Neuron (in vitro differentiated cells): ENCODE data around the gene ITGA11.

ENCODE experiments used
- H2AFZ ChIP-seq: one replicate; pipeline ENCODE4 v1.6.1; 2013; ENCODE audit warnings: low read depth, mild to moderate bottlenecking, inconsistent platforms, low read length, moderate library complexity
- H3K27me3 ChIP-seq: one replicate; pipeline ENCODE4 v1.6.1; 2013; ENCODE audit warnings: low read length; ENCODE audit not compliant: insufficient read depth
- H3K36me3 ChIP-seq: one replicate; pipeline ENCODE4 v1.6.1; 2013; ENCODE audit warnings: low read length; ENCODE audit not compliant: insufficient read depth
- H3K4me1 ChIP-seq: one replicate; pipeline ENCODE4 v1.6.1; 2013; ENCODE audit warnings: low read length; ENCODE audit not compliant: insufficient read depth
- H3K4me3 ChIP-seq: 2 replicates; pipeline ENCODE4 v1.5.1; 2013; ENCODE audit warnings: mild to moderate bottlenecking, low read length, moderate library complexity
- H3K9me3 ChIP-seq: one replicate; pipeline ENCODE4 v1.6.1; 2013; ENCODE audit warnings: low read length

ITGA11 gene

DNA sequence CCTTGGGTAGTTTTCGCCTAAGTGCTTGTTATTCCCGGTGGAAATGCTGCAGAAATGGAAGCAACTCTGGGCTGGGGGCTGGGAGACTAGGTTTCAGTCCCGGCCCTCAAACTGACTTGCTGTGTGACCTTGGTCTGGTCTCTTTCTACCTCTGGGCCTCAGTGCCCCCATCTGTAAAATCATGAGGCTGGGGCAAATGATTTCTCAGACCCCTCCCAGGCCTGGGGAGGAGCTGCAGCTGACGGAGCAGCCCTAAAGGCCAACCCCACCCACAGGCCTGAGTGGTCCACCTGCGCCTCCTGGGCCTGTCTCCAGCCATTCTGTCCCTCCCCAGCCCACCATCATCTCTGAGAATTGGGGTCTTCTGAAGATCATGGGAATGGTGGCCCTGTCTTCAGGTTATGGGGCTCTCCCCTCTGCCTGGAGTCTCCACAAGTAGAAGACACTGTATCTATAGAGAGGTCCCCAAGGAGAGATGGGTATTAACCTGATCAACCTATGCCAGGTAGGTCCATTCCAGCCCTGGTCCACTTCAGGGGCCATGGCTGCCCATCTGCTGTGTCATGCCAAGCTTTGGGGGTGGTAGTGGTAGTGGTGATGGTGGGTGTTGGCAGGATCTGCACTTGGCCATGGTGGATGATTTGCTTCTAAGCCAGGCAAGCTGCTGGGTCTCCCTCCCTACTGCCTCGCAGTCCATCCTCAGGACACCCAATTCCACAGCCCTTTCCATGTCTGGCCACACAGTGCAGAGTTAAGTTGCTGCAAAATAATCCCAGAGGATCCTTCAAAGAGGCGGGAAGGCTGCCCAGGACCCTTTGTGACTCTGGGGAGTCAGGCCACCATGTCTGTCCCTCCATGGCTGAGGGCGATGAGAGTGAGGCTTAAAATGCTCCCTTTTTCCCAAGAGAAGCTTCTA lies 46.0 kb downstream of the ITGA11 start:
- Histone ChIP-seq H2AFZ (no peak overlapping the region), H3K27me3 (peaks cover 3% of the 10 kb centered on the region), H3K4me3 (no peak overlapping the region), H3K36me3 (no peaks in the 10 kb centered on the region), H3K9me3 (no peaks in the 10 kb centered on the region), H3K4me1 (no peaks in the 10 kb centered on the region)

DNA sequence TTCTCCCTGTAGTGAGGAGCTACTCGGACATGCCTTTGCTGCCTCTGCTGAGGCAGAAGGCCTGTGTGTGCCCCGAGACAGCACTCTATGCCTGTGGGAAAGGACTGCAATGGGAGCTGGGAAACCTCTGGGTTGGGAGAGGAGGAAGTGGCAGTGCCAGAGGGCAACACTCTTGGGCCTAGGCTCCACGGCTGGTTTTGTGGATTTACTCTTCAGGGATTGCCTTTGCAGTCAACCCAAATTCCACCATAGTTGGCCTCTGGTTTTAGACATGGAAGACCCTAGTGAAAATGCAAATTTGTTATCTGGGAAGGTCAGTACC lies 46.8 kb downstream of the ITGA11 start:
- H3K4me1 ChIP-seq: no peaks in the 10 kb centered on the region

DNA sequence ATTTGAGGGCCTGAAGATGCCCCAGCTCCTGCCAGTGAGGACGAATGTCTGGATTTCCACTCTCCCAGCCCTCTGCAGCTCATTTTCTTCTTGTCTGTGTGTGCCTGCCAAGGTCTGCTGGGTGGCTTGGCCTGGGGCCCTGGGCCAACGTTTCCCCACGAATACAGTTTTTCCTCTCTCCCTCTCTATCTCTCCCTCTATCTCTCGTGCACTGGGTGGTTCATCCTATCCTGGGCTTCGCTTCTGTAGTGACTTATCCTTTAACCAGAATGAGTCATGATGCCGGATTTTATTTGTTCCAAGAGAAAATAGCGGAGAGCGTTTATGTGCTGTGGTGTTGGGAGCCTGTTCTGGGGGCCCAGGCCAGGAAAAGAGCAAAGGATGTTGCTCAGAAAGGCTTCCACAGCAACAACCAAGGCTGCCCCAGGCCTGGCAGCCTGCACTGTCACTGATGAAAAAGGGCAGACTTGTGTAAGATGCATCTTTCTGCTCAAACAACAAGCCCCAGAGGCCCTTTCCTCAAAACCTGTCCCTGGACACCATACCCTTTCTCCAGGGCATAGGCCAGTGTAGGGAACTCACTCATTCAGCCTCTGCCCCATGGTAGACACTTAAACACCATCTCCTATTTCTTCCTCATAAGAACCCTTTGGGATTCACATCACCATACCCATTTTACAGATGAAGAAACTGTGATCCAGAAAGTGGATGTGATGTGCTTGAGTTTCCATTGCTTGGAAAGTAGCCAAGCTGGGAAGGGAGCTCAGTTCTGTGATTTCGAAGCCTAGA lies 47.3 kb downstream of the ITGA11 start:
- H3K4me3 ChIP-seq: no peak overlapping the region
- no peak overlapping the region for H2AFZ ChIP-seq
- H3K4me1 ChIP-seq: no peaks in the 10 kb centered on the region
- peaks cover 3% of the 10 kb centered on the region for H3K27me3 ChIP-seq
- no peaks in the 10 kb centered on the region for H3K36me3 ChIP-seq
- no peaks in the 10 kb centered on the region for H3K9me3 ChIP-seq

More for the DNA sequence above, 46.8 kb downstream of the ITGA11 start:
- Histone ChIP-seq H3K9me3 (no peaks in the 10 kb centered on the region), H3K36me3 (no peaks in the 10 kb centered on the region), H3K27me3 (peaks cover 3% of the 10 kb centered on the region), H3K4me3 (no peak overlapping the region), H2AFZ (no peak overlapping the region)

DNA sequence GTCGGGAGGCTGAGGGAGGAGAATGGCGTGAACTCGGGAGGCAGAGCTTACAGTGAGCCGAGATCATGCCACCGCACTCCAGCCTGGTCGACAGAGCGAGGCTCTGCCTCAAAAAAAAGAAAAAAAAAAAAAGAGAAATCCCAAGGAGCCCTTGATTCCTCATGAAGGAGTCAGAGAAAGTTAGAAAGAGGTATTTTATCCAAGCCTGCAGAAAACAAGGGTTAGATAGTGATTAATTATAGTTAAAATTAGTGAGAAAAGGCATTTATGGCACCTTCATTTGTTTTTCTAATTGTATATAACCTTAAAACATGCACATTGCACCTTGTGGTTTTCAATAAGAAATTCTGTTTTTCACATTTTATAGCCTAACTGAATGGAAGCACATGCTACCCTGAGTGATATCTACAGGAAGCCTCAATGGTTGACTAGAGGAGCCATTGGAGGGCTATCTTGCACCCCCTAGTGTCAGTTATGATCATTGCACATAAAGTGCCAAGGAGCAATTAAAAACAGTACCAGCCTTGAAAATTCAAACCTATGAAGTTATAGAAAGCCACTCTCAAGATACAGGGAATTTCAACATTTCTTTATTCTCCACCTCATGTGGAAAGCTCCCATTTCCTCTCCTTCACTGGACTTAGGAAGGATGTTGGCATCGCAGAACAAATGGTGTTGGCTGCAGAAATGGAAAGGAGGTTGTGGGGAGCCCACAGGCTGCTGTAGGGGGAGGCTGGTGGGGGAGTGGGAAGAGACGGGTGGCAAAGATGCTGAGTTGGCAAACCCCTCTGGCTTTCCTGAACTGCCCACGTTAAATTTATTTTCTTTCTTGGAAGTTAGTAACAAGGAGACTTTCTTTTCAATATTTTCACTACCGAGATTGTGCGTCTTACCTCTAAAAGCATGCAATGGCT lies 48.5 kb downstream of the ITGA11 start:
- Histone ChIP-seq H3K4me1 (no peaks in the 10 kb centered on the region), H3K4me3 (no peak overlapping the region), H3K36me3 (no peaks in the 10 kb centered on the region), H2AFZ (no peak overlapping the region), H3K9me3 (no peaks in the 10 kb centered on the region), H3K27me3 (peaks cover 3% of the 10 kb centered on the region)

DNA sequence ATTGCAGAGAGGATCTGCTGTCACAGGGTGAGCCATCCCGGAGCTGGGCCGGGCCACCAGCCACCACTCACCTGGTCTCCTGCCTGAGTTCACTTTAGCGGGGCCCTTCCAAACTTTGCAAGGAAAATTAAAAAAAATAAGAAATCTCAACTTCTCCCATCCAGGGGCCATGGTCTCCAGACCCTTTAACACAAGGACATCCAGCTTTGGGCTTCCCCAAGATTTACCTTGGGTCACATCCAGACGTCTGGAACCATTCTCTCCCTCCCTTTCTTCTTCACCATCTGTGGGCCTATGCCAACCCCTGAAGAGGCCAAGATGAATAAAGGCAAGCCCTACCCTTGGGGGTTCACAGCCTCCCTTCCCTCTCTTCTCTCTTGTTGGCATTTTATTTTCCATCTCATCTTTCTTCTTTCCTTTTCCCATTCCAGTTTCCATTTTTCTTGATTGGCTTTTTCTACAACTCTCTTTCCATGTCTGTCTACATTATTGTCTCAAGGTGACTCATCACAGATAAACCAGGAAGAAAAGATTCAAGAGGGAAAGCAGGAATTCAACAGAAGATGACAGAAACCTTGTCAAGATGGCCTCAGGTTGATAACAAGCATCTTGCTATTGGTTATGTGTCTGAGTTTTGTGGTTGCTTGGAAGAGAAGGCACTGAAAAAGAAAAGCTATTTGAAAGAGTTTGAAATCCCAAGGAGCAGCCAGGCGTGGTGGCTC lies 49.5 kb downstream of the ITGA11 start:
- no peaks in the 10 kb centered on the region for H3K4me1 ChIP-seq
- no peak overlapping the region for H2AFZ ChIP-seq
- H3K36me3 ChIP-seq: no peaks in the 10 kb centered on the region
- no peak overlapping the region for H3K4me3 ChIP-seq
- no peaks in the 10 kb centered on the region for H3K9me3 ChIP-seq
- H3K27me3 ChIP-seq: no peaks in the 10 kb centered on the region

DNA sequence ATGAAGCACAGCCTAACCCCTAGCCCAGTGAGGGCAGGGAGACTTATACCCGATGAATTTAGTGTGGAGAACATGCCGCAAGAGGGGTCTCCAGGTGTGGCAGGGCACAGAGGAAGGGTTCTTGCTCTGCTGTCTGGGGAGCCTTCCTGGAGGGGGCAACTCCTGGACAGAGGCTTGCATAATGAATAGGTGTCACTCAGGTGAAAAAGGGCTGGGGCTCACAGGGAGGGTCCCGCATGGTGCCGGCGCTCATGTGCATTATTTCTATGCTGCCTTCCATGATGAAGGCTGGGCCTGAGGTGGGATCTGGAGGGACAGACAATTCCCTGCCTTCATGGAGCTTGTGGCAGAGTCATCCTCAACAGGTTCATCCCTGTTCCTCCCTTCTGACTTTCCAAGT lies 51.5 kb downstream of the ITGA11 start:
- no peaks in the 10 kb centered on the region for H3K9me3 ChIP-seq
- no peak overlapping the region for H3K4me3 ChIP-seq
- H3K4me1 ChIP-seq: no peaks in the 10 kb centered on the region
- H3K36me3 ChIP-seq: no peaks in the 10 kb centered on the region
- no peak overlapping the region for H2AFZ ChIP-seq
- H3K27me3 ChIP-seq: no peaks in the 10 kb centered on the region

DNA sequence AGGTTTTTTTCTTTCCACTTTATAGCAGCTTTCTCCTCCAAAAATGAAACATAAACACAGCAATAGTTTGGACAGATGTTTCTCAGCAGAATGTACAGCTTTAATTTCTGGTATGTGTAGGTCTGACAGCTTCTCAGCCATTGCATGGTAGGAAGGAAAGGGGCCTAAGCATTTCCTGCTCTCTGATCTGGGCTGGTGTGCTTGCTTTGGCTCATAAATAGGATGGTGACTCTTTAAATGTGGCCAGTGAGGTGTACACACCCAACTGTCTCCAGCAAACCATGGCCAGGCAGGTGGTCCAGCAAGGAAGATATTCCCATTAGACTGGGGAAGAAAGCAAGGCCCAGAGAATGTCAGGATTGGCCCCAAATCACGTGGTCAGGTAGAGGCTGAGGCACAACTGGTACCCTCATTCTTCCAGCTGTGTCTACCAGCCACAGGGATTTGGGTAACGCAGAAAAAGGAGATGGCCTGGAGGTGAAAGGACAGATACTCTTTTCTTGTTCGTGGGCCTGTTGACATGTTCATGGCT lies 52.1 kb downstream of the ITGA11 start:
- Histone ChIP-seq H3K27me3 (no peaks in the 10 kb centered on the region), H2AFZ (no peak overlapping the region), H3K4me3 (no peak overlapping the region), H3K4me1 (no peaks in the 10 kb centered on the region), H3K9me3 (no peaks in the 10 kb centered on the region), H3K36me3 (no peaks in the 10 kb centered on the region)

DNA sequence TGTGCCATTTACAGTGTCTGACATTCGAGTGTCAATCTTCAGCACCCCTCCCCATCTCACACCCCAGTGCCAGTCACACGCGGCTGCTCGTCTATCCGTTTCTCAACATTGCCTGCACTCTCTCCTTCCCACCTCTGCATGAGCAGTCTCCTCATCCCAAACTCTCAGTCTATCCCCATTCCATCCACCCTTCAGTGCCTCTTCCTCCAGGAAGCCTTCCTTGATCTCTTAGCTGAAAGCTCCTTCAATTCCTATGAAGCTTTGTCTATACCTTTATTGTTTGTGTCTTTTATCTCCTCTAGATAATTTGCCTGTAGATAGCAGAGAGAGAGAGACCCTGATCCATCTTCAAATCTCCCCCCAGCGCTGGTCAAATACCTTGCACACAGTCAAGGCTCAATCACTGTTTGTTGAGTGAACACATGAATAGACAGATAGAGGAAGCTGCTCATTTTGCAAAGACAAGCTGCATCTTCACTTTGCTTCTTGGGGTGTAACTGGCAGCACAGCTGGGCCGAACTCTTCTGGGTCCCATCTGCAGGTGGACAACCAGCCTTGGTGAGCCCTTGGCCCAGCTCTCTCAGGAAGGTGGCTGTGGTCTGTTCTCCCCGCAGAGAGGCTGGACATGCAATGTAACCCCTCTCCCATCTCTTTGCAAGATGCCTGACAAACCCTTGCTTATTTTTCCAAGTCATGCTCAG lies 52.8 kb downstream of the ITGA11 start:
- no peak overlapping the region for H2AFZ ChIP-seq
- H3K4me3 ChIP-seq: no peak overlapping the region
- H3K36me3 ChIP-seq: no peaks in the 10 kb centered on the region
- H3K9me3 ChIP-seq: no peaks in the 10 kb centered on the region
- no peaks in the 10 kb centered on the region for H3K4me1 ChIP-seq
- H3K27me3 ChIP-seq: no peaks in the 10 kb centered on the region

DNA sequence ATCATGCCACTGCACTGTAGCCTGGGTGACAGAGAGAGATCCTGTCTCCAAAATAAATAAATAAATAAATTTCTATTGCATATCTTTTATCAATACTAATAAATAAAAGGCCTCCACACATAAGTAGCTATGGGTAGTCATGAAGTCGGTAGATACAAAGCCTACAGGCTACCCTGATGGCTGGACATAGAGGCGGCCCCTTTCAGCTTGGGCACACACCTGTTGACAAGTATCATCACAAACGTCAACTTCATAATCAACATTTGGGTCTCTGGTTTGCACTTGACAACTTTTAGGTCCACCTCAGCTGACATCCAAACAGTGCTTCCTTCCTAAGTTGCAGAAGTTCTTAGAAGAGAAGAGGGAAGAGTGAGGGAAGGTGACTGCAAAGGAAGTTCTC lies 53.4 kb downstream of the ITGA11 start:
- Histone ChIP-seq H3K4me1 (no peaks in the 10 kb centered on the region), H3K36me3 (no peaks in the 10 kb centered on the region), H3K27me3 (no peaks in the 10 kb centered on the region), H3K4me3 (no peak overlapping the region), H3K9me3 (no peaks in the 10 kb centered on the region), H2AFZ (no peak overlapping the region)

DNA sequence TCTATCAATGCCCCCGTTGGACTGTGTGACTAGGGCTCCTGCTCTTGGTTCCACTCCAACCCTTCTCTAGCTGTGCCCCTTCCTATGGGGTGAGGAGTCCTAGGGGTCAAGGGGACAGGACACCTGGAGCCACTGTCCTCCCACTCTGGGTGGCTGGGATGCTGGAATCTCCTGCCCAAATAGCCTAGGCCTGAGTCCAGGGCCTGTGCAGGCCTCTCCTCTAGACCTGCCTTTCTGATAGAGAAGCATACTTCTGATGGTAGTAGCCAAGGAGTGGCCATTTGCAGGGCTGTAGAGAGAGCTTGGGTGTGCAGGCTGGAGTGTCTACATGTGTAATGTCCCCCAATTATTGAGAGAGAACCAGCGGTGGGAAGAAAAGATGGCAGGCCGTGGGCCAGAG lies 54.2 kb downstream of the ITGA11 start:
- Histone ChIP-seq H3K9me3 (no peaks in the 10 kb centered on the region), H3K4me3 (no peak overlapping the region), H3K4me1 (no peaks in the 10 kb centered on the region), H3K36me3 (no peaks in the 10 kb centered on the region), H2AFZ (no peak overlapping the region), H3K27me3 (no peaks in the 10 kb centered on the region)

DNA sequence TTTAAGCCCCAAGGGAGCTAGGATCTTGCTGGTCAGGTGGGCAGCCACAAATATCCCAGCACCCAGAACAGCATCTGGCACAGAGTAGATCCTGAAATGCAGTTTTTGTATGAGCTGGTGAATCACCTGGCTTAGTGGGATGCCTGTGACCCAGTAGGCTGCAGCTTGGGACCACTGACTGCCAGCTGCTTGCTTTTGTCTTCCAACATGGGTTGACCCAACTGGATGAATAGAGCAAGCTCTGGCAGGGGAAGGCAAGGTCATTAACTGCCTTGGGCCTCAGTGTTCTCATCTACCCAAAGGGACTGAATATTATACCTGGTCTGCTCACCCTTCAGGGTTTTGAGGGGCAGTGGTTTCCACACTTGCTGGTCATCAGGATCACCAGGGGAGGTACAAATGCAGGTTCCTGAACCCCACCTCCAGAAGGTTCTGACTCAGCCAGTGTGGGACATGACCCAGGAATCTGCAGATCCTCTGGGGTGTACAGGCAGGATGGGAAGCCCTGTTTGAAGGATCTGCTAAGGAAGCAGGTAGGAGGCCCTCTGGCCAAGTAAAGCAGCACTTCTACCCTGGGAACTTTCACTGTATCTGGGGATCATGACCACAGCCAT lies 55.4 kb downstream of the ITGA11 start:
- H3K9me3 ChIP-seq: no peaks in the 10 kb centered on the region
- no peaks in the 10 kb centered on the region for H3K4me1 ChIP-seq
- H3K36me3 ChIP-seq: no peaks in the 10 kb centered on the region
- no peak overlapping the region for H3K4me3 ChIP-seq
- no peaks in the 10 kb centered on the region for H3K27me3 ChIP-seq
- no peak overlapping the region for H2AFZ ChIP-seq
